GM18498 (cell line): ENCODE results near the gene TNIP3.
A peak's percentile ranks its signal among the peaks of the same experiment; 100 is the strongest.
"Not testable (repeated sequence)": the region's sequence is repeated elsewhere in the genome, so short reads cannot be mapped to it uniquely, and the experiment has no call there.

ENCODE experiments used
- ATAC-seq: cut with Tn5 transposase; IDR thresholded peaks from one replicate; pipeline ENCODE4 v1.9.1; 2021; ENCODE audit warnings: mild to moderate bottlenecking, moderate library complexity; ENCODE audit not compliant: unreplicated experiment

Gene TNIP3

GRCh38 chr4:121164291-121164690, at the start of gene TNIP3:
Gene TNIP3, minus strand, starts transcription at chr4:121164321. Its CDS starts 196 bp downstream, at chr4:121164125.
- no peak for ATAC-seq

- ATAC-seq, result no peak
Measured at GRCh38 chr4:121212806-121213205, 48.7 kb upstream of the TNIP3 start.

- no peak for ATAC-seq
Measured at GRCh38 chr4:121209171-121209570, 45.0 kb upstream of the TNIP3 start.

GRCh38 chr4:121208244-121209007, 44.3 kb upstream of the TNIP3 start:
- no peak for ATAC-seq

GRCh38 chr4:121205777-121206176, 41.7 kb upstream of the TNIP3 start:
- ATAC-seq, result not testable (repeated sequence)

- peak; percentile 73 for ATAC-seq
Measured at GRCh38 chr4:121200795-121201472, 36.8 kb upstream of the TNIP3 start.

GRCh38 chr4:121199742-121200561, 35.8 kb upstream of the TNIP3 start:
- ATAC-seq, result peak; percentile 90

- ATAC-seq, result no peak
Measured at GRCh38 chr4:121198251-121198650, 34.1 kb upstream of the TNIP3 start.

- no peak for ATAC-seq
Measured at GRCh38 chr4:121195649-121196048, 31.5 kb upstream of the TNIP3 start.

GRCh38 chr4:121192480-121192879, 28.4 kb upstream of the TNIP3 start:
- ATAC-seq, result no peak

- ATAC-seq, result no peak
Measured at GRCh38 chr4:121192013-121192412, 27.9 kb upstream of the TNIP3 start.

GRCh38 chr4:121191361-121191760, 27.2 kb upstream of the TNIP3 start:
- no peak for ATAC-seq

- no peak for ATAC-seq
Measured at GRCh38 chr4:121190389-121190788, 26.3 kb upstream of the TNIP3 start.

GRCh38 chr4:121189326-121190215, 25.4 kb upstream of the TNIP3 start:
- peak; percentile 96 for ATAC-seq

GRCh38 chr4:121187206-121187605, 23.1 kb upstream of the TNIP3 start:
- ATAC-seq, result no peak

GRCh38 chr4:121185960-121186359, 21.8 kb upstream of the TNIP3 start:
- ATAC-seq, result peak; percentile 53

GRCh38 chr4:121183989-121184388, 19.9 kb upstream of the TNIP3 start:
- ATAC-seq, result no peak

GRCh38 chr4:121183361-121183760, 19.2 kb upstream of the TNIP3 start:
- ATAC-seq, result no peak

- no peak for ATAC-seq
Measured at GRCh38 chr4:121182296-121182695, 18.2 kb upstream of the TNIP3 start.

- no peak for ATAC-seq
Measured at GRCh38 chr4:121181493-121181892, 17.4 kb upstream of the TNIP3 start.
